ENCODE data around the gene CD14. TPM values are rescaled to one million over a fixed set of nuclear protein-coding genes. Genes with fewer than 3 reads are reported as not detected.
"Not testable (repeated sequence)": the region's sequence is repeated elsewhere in the genome, so short reads cannot be mapped to it uniquely, and the experiment has no call there.

CD14 gene
- total and polyA plus RNA-seq, 2 experiments from 2014 or later: 2.1 to 6.1 TPM

DNA sequence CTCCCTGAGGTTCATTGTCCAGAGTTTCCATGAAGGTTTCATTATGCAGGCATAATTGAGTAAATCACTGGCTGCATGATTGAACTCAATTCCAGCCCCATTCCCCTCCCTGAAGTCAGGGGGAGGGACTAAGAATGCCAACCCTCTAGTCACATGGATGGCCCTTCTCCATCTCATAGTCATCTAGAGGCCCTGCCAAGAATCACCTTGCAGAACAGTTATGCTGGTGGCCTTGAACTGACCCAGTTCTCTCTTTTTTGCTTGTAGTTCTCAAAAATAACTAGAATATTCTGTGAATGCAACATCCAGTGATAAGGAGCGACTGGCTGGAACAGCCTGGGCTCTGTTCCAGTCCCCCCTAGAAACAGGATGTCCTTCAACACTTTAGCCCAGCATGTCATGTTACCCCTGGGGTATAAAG is 36.6 kb downstream of the CD14 start:
- no peaks in the 10 kb centered on the region for H3K9me3 ChIP-seq (ENCODE audit: low read depth)
- no peak for DNase-seq
- WGBS, 2 experiments (ENCODE audit: low coverage in 1 of 2, low lambda C conversion rate in 2 of 2, missing lambda C conversion rate in 2 of 2): 89 to 100% methylated on average over 1 of the region's 1 CpG
- TF ChIP-seq EZH2phosphoT487 (IDR thresholded peaks at IDR 0.05; ENCODE audit: insufficient read depth, low read depth) (no peak), EZH2 (IDR thresholded peaks at IDR 0.05; ENCODE audit: insufficient read depth, poor library complexity, severe bottlenecking) (no peak)
- H3K27me3 ChIP-seq (replicated peaks; ENCODE audit: insufficient read depth): no peaks in the 10 kb centered on the region; the same call in 1 of the 2 replicates
- no peak overlapping the region for H3K9ac ChIP-seq
- H3K4me3 ChIP-seq: no peak overlapping the region
- no peaks in the 10 kb centered on the region for H3K79me2 ChIP-seq (ENCODE audit: insufficient read depth)
- H3K9me2 ChIP-seq (ENCODE audit: insufficient read depth): no peaks in the 10 kb centered on the region
- no peaks in the 10 kb centered on the region for H3F3A ChIP-seq (ENCODE audit: insufficient read depth)
- no peaks in the 10 kb centered on the region for H4K20me1 ChIP-seq (ENCODE audit: insufficient read depth)
- H2AFZ ChIP-seq: no peak overlapping the region
- in situ Hi-C loops (cut with MboI): no loop called here
- no peak overlapping the region for H3K4me2 ChIP-seq (ENCODE audit: unreplicated experiment)
- H3K27ac ChIP-seq: no peak overlapping the region
- H3K36me3 ChIP-seq (ENCODE audit: low read depth): no peaks in the 10 kb centered on the region
- H3K4me1 ChIP-seq (ENCODE audit: insufficient read depth): peaks cover 10% of the 10 kb centered on the region

- H3F3A ChIP-seq (ENCODE audit: insufficient read depth): no peaks in the 10 kb centered on the region
- H3K27ac ChIP-seq: no peak overlapping the region
- H3K4me3 ChIP-seq: no peak overlapping the region
- peaks cover 12% of the 10 kb centered on the region for H3K4me1 ChIP-seq (ENCODE audit: insufficient read depth)
- TF ChIP-seq EZH2 (IDR thresholded peaks at IDR 0.05; ENCODE audit: insufficient read depth, poor library complexity, severe bottlenecking): no peak
- TF ChIP-seq EZH2phosphoT487 (IDR thresholded peaks at IDR 0.05; ENCODE audit: insufficient read depth, low read depth): no peak
- in situ Hi-C loops (cut with MboI): no loop called here
- H3K9me2 ChIP-seq (ENCODE audit: insufficient read depth): no peaks in the 10 kb centered on the region
- no peaks in the 10 kb centered on the region for H3K36me3 ChIP-seq (ENCODE audit: low read depth)
- H3K27me3 ChIP-seq (replicated peaks; ENCODE audit: insufficient read depth): no peaks in the 10 kb centered on the region; the same call in 1 of the 2 replicates
- H3K9ac ChIP-seq: no peak overlapping the region
- H3K79me2 ChIP-seq (ENCODE audit: insufficient read depth): no peaks in the 10 kb centered on the region
- no peak overlapping the region for H2AFZ ChIP-seq
- 62 to 66% methylated on average over 5 of the region's 5 CpGs for WGBS, 2 experiments (ENCODE audit: low coverage in 1 of 2, low lambda C conversion rate in 2 of 2, missing lambda C conversion rate in 2 of 2)
- H3K9me3 ChIP-seq (ENCODE audit: low read depth): no peaks in the 10 kb centered on the region
- DNase-seq: no peak
- H4K20me1 ChIP-seq (ENCODE audit: insufficient read depth): no peaks in the 10 kb centered on the region
- no peak overlapping the region for H3K4me2 ChIP-seq (ENCODE audit: unreplicated experiment)
Observed at GRCh38 chr5:140595538-140596300, 37.3 kb downstream of the CD14 start.

- no peaks in the 10 kb centered on the region; the same call in 1 of the 2 replicates for H3K27me3 ChIP-seq (replicated peaks; ENCODE audit: insufficient read depth)
- DNase-seq: no peak
- H3K27ac ChIP-seq: no peak overlapping the region
- no peak for TF ChIP-seq EZH2phosphoT487 (IDR thresholded peaks at IDR 0.05; ENCODE audit: insufficient read depth, low read depth)
- no peak for TF ChIP-seq EZH2 (IDR thresholded peaks at IDR 0.05; ENCODE audit: insufficient read depth, poor library complexity, severe bottlenecking)
- H3K9ac ChIP-seq: no peak overlapping the region
- H3K4me2 ChIP-seq (ENCODE audit: unreplicated experiment): no peak overlapping the region
- peaks cover 21% of the 10 kb centered on the region for H3K4me1 ChIP-seq (ENCODE audit: insufficient read depth)
- no peaks in the 10 kb centered on the region for H3K9me3 ChIP-seq (ENCODE audit: low read depth)
- no peaks in the 10 kb centered on the region for H3K79me2 ChIP-seq (ENCODE audit: insufficient read depth)
- 54 to 76% methylated on average over 6 of the region's 6 CpGs for WGBS, 2 experiments (ENCODE audit: low coverage in 1 of 2, low lambda C conversion rate in 2 of 2, missing lambda C conversion rate in 2 of 2)
- H3F3A ChIP-seq (ENCODE audit: insufficient read depth): no peaks in the 10 kb centered on the region
- H3K36me3 ChIP-seq (ENCODE audit: low read depth): no peaks in the 10 kb centered on the region
- no peak overlapping the region for H3K4me3 ChIP-seq
- no peak overlapping the region for H2AFZ ChIP-seq
- in situ Hi-C loops (cut with MboI): no loop called here
- H4K20me1 ChIP-seq (ENCODE audit: insufficient read depth): no peaks in the 10 kb centered on the region
- no peaks in the 10 kb centered on the region for H3K9me2 ChIP-seq (ENCODE audit: insufficient read depth)
Observed at GRCh38 chr5:140594169-140594568, 38.8 kb downstream of the CD14 start.

DNA sequence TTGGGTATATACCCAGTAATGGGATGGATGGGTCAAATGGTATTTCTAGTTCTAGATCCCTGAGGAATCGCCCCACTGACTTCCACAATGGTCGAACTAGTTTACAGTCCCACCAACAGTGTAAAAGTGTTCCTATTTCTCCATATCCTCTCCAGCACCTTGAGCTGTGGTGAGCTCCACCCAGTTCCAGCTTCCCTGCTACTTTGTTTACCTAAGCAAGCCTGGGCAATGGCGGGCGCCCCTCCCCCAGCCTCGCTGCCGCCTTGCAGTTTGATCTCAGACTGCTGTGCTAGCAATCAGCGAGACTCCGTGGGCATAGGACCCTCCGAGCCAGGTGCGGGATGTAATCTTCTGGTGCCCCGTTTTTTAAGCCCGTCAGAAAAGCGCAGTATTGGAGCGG is 39.9 kb downstream of the CD14 start:
- H3K27me3 ChIP-seq (replicated peaks; ENCODE audit: insufficient read depth); in situ Hi-C loops (cut with MboI); H3K36me3 ChIP-seq (ENCODE audit: low read depth); DNase-seq; H4K20me1 ChIP-seq (ENCODE audit: insufficient read depth); H3K27ac ChIP-seq; H3K79me2 ChIP-seq (ENCODE audit: insufficient read depth); H3F3A ChIP-seq (ENCODE audit: insufficient read depth); H3K4me3 ChIP-seq; H3K9ac ChIP-seq; H2AFZ ChIP-seq; H3K9me2 ChIP-seq (ENCODE audit: insufficient read depth); H3K9me3 ChIP-seq (ENCODE audit: low read depth); H3K4me2 ChIP-seq (ENCODE audit: unreplicated experiment): not testable (repeated sequence)
- H3K4me1 ChIP-seq (ENCODE audit: insufficient read depth): peaks cover 32% of the 10 kb centered on the region
- 74 to 77% methylated on average over 12 to 14 of the region's 14 CpGs for WGBS, 2 experiments (ENCODE audit: low coverage in 1 of 2, low lambda C conversion rate in 2 of 2, missing lambda C conversion rate in 2 of 2)
